GOT3 (cell line): Measurements from ENCODE around the gene TRIM2.

Experiments
- DNase-seq: peaks from one replicate; lab custom pipeline; 2025; ENCODE audit warnings: mixed read lengths; lab: John Stamatoyannopoulos, UW

TRIM2 gene

GRCh38 chr4:153275380-153276276, 71.4 kb downstream of the TRIM2 start:
- DNase-seq: no peak

GRCh38 chr4:153276971-153277370, 72.7 kb downstream of the TRIM2 start:
- no peak for DNase-seq

GRCh38 chr4:153281476-153281875, 77.2 kb downstream of the TRIM2 start:
- no peak for DNase-seq

GRCh38 chr4:153282023-153282422, 77.8 kb downstream of the TRIM2 start:
- no peak for DNase-seq

- no peak for DNase-seq
Observed at GRCh38 chr4:153283260-153283659, 79.0 kb downstream of the TRIM2 start.

- no peak for DNase-seq
Observed at GRCh38 chr4:153290134-153290533, 85.9 kb downstream of the TRIM2 start.

- DNase-seq: no peak
Observed at GRCh38 chr4:153291562-153291961, 87.3 kb downstream of the TRIM2 start.

GRCh38 chr4:153292897-153293741, 88.9 kb downstream of the TRIM2 start:
- DNase-seq: no peak

GRCh38 chr4:153293742-153294057, 89.5 kb downstream of the TRIM2 start:
- DNase-seq: no peak

- no peak for DNase-seq
Observed at GRCh38 chr4:153294631-153295030, 90.4 kb downstream of the TRIM2 start.

- no peak for DNase-seq
Observed at GRCh38 chr4:153295131-153295755, 91.0 kb downstream of the TRIM2 start.

- no peak for DNase-seq
Observed at GRCh38 chr4:153296040-153296823, 92.0 kb downstream of the TRIM2 start.

GRCh38 chr4:153297116-153297515, 92.9 kb downstream of the TRIM2 start:
- DNase-seq: no peak

GRCh38 chr4:153310793-153311192, 106.5 kb downstream of the TRIM2 start:
- no peak for DNase-seq

GRCh38 chr4:153314915-153315314, 110.7 kb downstream of the TRIM2 start:
- DNase-seq: no peak

- DNase-seq: no peak
Observed at GRCh38 chr4:153318696-153319320, 114.6 kb downstream of the TRIM2 start.

- DNase-seq: no peak
Observed at GRCh38 chr4:153322791-153323190, 118.5 kb downstream of the TRIM2 start.

- no peak for DNase-seq
Observed at GRCh38 chr4:153324046-153324445, 119.8 kb downstream of the TRIM2 start.

GRCh38 chr4:153325558-153325957, 121.3 kb downstream of the TRIM2 start:
- no peak for DNase-seq

GRCh38 chr4:153326513-153326912, 122.3 kb downstream of the TRIM2 start:
- DNase-seq: no peak

GRCh38 chr4:153327247-153327646, 123.0 kb downstream of the TRIM2 start:
- no peak for DNase-seq
